Gastrocnemius medialis (tissue), 4 donors: ENCODE results near the gene MTF2. TPM values are rescaled to one million over a fixed set of nuclear protein-coding genes. Genes with fewer than 3 reads are reported as not detected.

ENCODE experiments used
- ATAC-seq, 2 donors: fragments of 150-250 bp; one replicate each; pipeline ENCODE4 v1.9.1; 2016
- DNase-seq, 2 donors: peaks; one replicate each; pipeline ENCODE4 v3.0.0-alpha.2; 2019
- H3K27ac ChIP-seq, 4 donors: fragments of 200-600 bp; sonication (generic); 1 replicate in 1 of 4; 2 replicates in 3 of 4; pipeline ENCODE4 v1.5.1; 2016 to 2018; ENCODE audit warnings: mild to moderate bottlenecking in 2 of 4, moderate library complexity in 1 of 4
- H3K27me3 ChIP-seq, 3 donors: fragments of 200-600 bp; sonication (generic) in 2 of 3; 1 replicate in 1 of 3; 2 replicates in 2 of 3; pipeline versions ENCODE4 v1.5.1 to v1.6.0; 2016 to 2019; ENCODE audit warnings: mild to moderate bottlenecking in 1 of 3, moderate library complexity in 1 of 3
- H3K36me3 ChIP-seq, 2 donors: fragments of 200-600 bp; sonication (generic) in 1 of 2; one replicate each; pipeline ENCODE4 v1.5.1; 2017 to 2018
- H3K4me1 ChIP-seq, 2 donors: fragments of 200-600 bp; sonication (generic) in 1 of 2; one replicate each; pipeline ENCODE4 v1.5.1; 2016 to 2017; ENCODE audit warnings: mild to moderate bottlenecking in 2 of 2
- H3K4me3 ChIP-seq, 4 donors: fragments of 200-600 bp; sonication (generic) in 3 of 4; 1 replicate in 1 of 4; 2 replicates in 3 of 4; pipeline ENCODE4 v1.5.1; 2016 to 2019; ENCODE audit warnings: mild to moderate bottlenecking in 2 of 4
- H3K9me3 ChIP-seq, 3 donors: fragments of 200-600 bp; sonication (generic) in 2 of 3; 1 replicate in 1 of 3; 2 replicates in 2 of 3; pipeline ENCODE4 v1.5.1; 2016 to 2019
- CTCF ChIP-seq, 5 experiments: fragments of 450-650 bp in 3 of 5; fragments of 200-600 bp in 2 of 5; sonication (generic) in 2 of 5; IDR thresholded peaks in 4 of 5; conservative IDR thresholded peaks in 1 of 5; 1 replicate in 4 of 5; 2 replicates in 1 of 5; pipeline ENCODE4 v1.5.1; 2016 to 2019; ENCODE audit warnings: antibody characterized with exemption in 5 of 5, mild to moderate bottlenecking in 3 of 5, moderate library complexity in 3 of 5
- POLR2A ChIP-seq, 2 donors: fragments of 450-650 bp; IDR thresholded peaks; one replicate each; pipeline ENCODE4 v1.6.1; 2017; ENCODE audit warnings: antibody characterized with exemption in 2 of 2, mild to moderate bottlenecking in 2 of 2, moderate library complexity in 2 of 2
- in situ Hi-C, 4 donors: fragments of 200-750 bp; cut with MboI; loops; one replicate each; pipeline versions ENCODE4 v1.15.0 to v1.8.0; 2017; ENCODE audit warnings: low sequenced_read_pairs in 4 of 4
- intact Hi-C: fragments of 100-400 bp; cut with DNase I; formaldehyde crosslinking; loops from one replicate; pipeline ENCODE4 v1.15.1; 2023; ENCODE audit warnings: low total_unique reads
- total RNA-seq, 4 donors: library from RNA; depleted of rRNA; stranded (reverse); fragments of >200 nt; gene quantifications; one replicate each; pipeline versions ENCODE4 v1.1.0 to v1.2.3, GENCODE V29; 2016

Gene MTF2
- total RNA-seq, 4 donors from 2014 or later: 5.9 to 11.7 (median 9.5) TPM

GRCh38 chr1:93033785-93034184 lies 45.3 kb upstream of the MTF2 start:
- Histone ChIP-seq H3K27me3 (no peaks in the 10 kb centered on the region), H3K36me3 (no peaks in the 10 kb centered on the region), H3K4me3 (no peak overlapping the region), H3K9me3 (no peaks in the 10 kb centered on the region), H3K4me1 (no peaks in the 10 kb centered on the region), H3K27ac (no peak overlapping the region)
- in situ Hi-C loops (no loop called here), intact Hi-C loops (no loop called here)
- ATAC-seq (no peak), DNase-seq (no peak)
- no peak for TF ChIP-seq CTCF (IDR thresholded peaks at IDR 0.05 in 4 of 5, conservative IDR thresholded peaks at IDR 0.05 in 1 of 5)
- no peak for TF ChIP-seq POLR2A (IDR thresholded peaks at IDR 0.05)

- in situ Hi-C loops: no loop called here
- H3K4me3 ChIP-seq: no peak overlapping the region
- no peaks in the 10 kb centered on the region for H3K4me1 ChIP-seq
- H3K27me3 ChIP-seq: no peaks in the 10 kb centered on the region
- no peak for DNase-seq
- no peak overlapping the region for H3K27ac ChIP-seq
- intact Hi-C loops: no loop called here
- no peaks in the 10 kb centered on the region for H3K36me3 ChIP-seq
- H3K9me3 ChIP-seq: no peaks in the 10 kb centered on the region
- no peak for TF ChIP-seq POLR2A (IDR thresholded peaks at IDR 0.05)
- no peak for TF ChIP-seq CTCF (IDR thresholded peaks at IDR 0.05 in 4 of 5, conservative IDR thresholded peaks at IDR 0.05 in 1 of 5)
- ATAC-seq: no peak
Observed at GRCh38 chr1:93034397-93034796, 44.7 kb upstream of the MTF2 start.

GRCh38 chr1:93036672-93037071 lies 42.4 kb upstream of the MTF2 start:
- Histone ChIP-seq H3K36me3 (no peaks in the 10 kb centered on the region), H3K9me3 (no peaks in the 10 kb centered on the region), H3K27ac (no peak overlapping the region), H3K4me3 (no peak overlapping the region), H3K27me3 (no peaks in the 10 kb centered on the region), H3K4me1 (no peaks in the 10 kb centered on the region)
- no peak for TF ChIP-seq POLR2A (IDR thresholded peaks at IDR 0.05)
- TF ChIP-seq CTCF (IDR thresholded peaks at IDR 0.05 in 4 of 5, conservative IDR thresholded peaks at IDR 0.05 in 1 of 5): no peak
- ATAC-seq (no peak), DNase-seq (no peak)
- in situ Hi-C loops (no loop called here), intact Hi-C loops (no loop called here)

- H3K27me3 ChIP-seq: no peaks in the 10 kb centered on the region
- no peaks in the 10 kb centered on the region for H3K9me3 ChIP-seq
- in situ Hi-C loops (no loop called here), intact Hi-C loops (no loop called here)
- TF ChIP-seq CTCF (IDR thresholded peaks at IDR 0.05 in 4 of 5, conservative IDR thresholded peaks at IDR 0.05 in 1 of 5): no peak
- no peak for TF ChIP-seq POLR2A (IDR thresholded peaks at IDR 0.05)
- ATAC-seq: no peak
- no peak overlapping the region for H3K4me3 ChIP-seq
- H3K36me3 ChIP-seq: no peaks in the 10 kb centered on the region
- no peak overlapping the region for H3K27ac ChIP-seq
- H3K4me1 ChIP-seq: no peaks in the 10 kb centered on the region
- no peak for DNase-seq
Observed at GRCh38 chr1:93042187-93043056, 36.7 kb upstream of the MTF2 start.
